Brain microvascular endothelial cell (primary cell): ENCODE results near the gene CRYZL1.

Experiments
- DNase-seq: peaks from one replicate; pipeline ENCODE4 v3.0.0-alpha.2; 2020
- H3K27ac ChIP-seq: fragments of 250-450 bp; sonication (Bioruptor Pico); 2 replicates; pipeline ENCODE4 v1.5.1; 2020; ENCODE audit warnings: mild to moderate bottlenecking, moderate library complexity
- H3K27me3 ChIP-seq: fragments of 250-450 bp; sonication (Bioruptor Pico); replicated peaks from 2 replicates; pipeline ENCODE4 v1.5.1; 2020; ENCODE audit warnings: mild to moderate bottlenecking
- H3K36me3 ChIP-seq: fragments of 250-450 bp; sonication (Bioruptor Pico); replicated peaks from 2 replicates; pipeline ENCODE4 v1.5.1; 2020; ENCODE audit warnings: mild to moderate bottlenecking
- H3K4me3 ChIP-seq: 2 replicates; pipeline ENCODE4 v1.5.1; 2011; ENCODE audit warnings: low read depth, mild to moderate bottlenecking, control low read depth, low read length, moderate library complexity
- CTCF ChIP-seq: IDR thresholded peaks from 2 replicates; pipeline ENCODE4 v1.5.1; 2011; ENCODE audit warnings: low read depth, mild to moderate bottlenecking, moderate library complexity, low read length, control low read depth, inconsistent platforms; ENCODE audit errors: missing control alignments
- in situ Hi-C: cut with HindIII; loops from 2 replicates; pipeline ENCODE4 v1.10.0; 2017; ENCODE audit warnings: low sequenced_read_pairs, low pct_ligation_motif_present

Gene CRYZL1

GRCh38 chr21:33685613-33686197 lies 44.2 kb upstream of the CRYZL1 start:
- DNase-seq: peak; percentile 41
- in situ Hi-C loops: no loop called here
- no peak overlapping the region for H3K4me3 ChIP-seq
- no peaks in the 10 kb centered on the region for H3K36me3 ChIP-seq
- no peak for TF ChIP-seq CTCF
- H3K27ac ChIP-seq: peak overlapping the region; percentile 87
- no peaks in the 10 kb centered on the region for H3K27me3 ChIP-seq

- H3K4me3 ChIP-seq: no peak overlapping the region
- no peak for TF ChIP-seq CTCF
- DNase-seq: peak; percentile 27
- in situ Hi-C loops: no loop called here
- no peaks in the 10 kb centered on the region for H3K36me3 ChIP-seq
- H3K27ac ChIP-seq: peak overlapping the region; percentile 87
- no peaks in the 10 kb centered on the region for H3K27me3 ChIP-seq
Observed at GRCh38 chr21:33684923-33685560, 43.5 kb upstream of the CRYZL1 start.

GRCh38 chr21:33684068-33684467 lies 42.5 kb upstream of the CRYZL1 start:
- Histone ChIP-seq H3K4me3 (no peak overlapping the region), H3K36me3 (no peaks in the 10 kb centered on the region), H3K27me3 (no peaks in the 10 kb centered on the region), H3K27ac (peak overlapping the region; percentile 87)
- DNase-seq: no peak
- TF ChIP-seq CTCF: no peak
- in situ Hi-C loops: no loop called here

- peak; percentile 95 for DNase-seq
- no peaks in the 10 kb centered on the region for H3K36me3 ChIP-seq
- no peaks in the 10 kb centered on the region for H3K27me3 ChIP-seq
- peak overlapping the region; percentile 87 for H3K27ac ChIP-seq
- in situ Hi-C loops: no loop called here
- no peak overlapping the region for H3K4me3 ChIP-seq
- no peak for TF ChIP-seq CTCF
Observed at GRCh38 chr21:33682992-33683627, 41.6 kb upstream of the CRYZL1 start.

- Histone ChIP-seq H3K4me3 (no peak overlapping the region), H3K36me3 (no peaks in the 10 kb centered on the region)
Observed at GRCh38 chr21:33680870-33681269, 39.3 kb upstream of the CRYZL1 start.

More at GRCh38 chr21:33680870-33681269, 39.3 kb upstream of the CRYZL1 start:
- Histone ChIP-seq H3K27ac (no peak overlapping the region), H3K27me3 (no peaks in the 10 kb centered on the region)
- in situ Hi-C loops: no loop called here
- no peak for DNase-seq
- no peak for TF ChIP-seq CTCF
